Activated T-cell treated with anti-CD3 and anti-CD28 coated beads, Interleukin-2, amount 50 U/mL, for 72 hours (primary cell): ENCODE data around the gene SLC15A5. TPM values are rescaled to one million over a fixed set of nuclear protein-coding genes. Genes with fewer than 3 reads are reported as not detected.

ENCODE experiments used
- ATAC-seq, 2 donors: fragments of 150-1000 bp; cut with Tn5 transposase; replicated peaks in 1 of 2; 2 replicates each; pipeline ENCODE4 v1.10.0; 2021; ENCODE audit warnings: moderate library complexity in 2 of 2, mild to moderate bottlenecking in 1 of 2
- DNase-seq, 2 donors: peaks; one replicate each; pipeline ENCODE4 v3.0.0; 2021 to 2022; ENCODE audit warnings: mixed read lengths in 1 of 2
- H3K27ac Mint-ChIP-seq: one replicate; pipeline ENCODE4 v1.8.0; 2022; ENCODE audit warnings: mild to moderate bottlenecking, moderate library complexity, mixed read lengths
- H3K27me3 Mint-ChIP-seq: one replicate; pipeline ENCODE4 v1.8.0; 2022; ENCODE audit warnings: low read depth, mixed read lengths
- H3K36me3 Mint-ChIP-seq, 2 donors: one replicate each; pipeline ENCODE4 v1.8.0; 2022; ENCODE audit warnings: mixed read lengths in 2 of 2, mild to moderate bottlenecking in 1 of 2; ENCODE audit not compliant: insufficient read depth in 2 of 2
- H3K4me1 Mint-ChIP-seq: one replicate; pipeline ENCODE4 v1.8.0; 2022; ENCODE audit warnings: low read depth, mixed read lengths
- H3K4me3 Mint-ChIP-seq, 2 donors: one replicate each; pipeline ENCODE4 v1.8.0; 2022; ENCODE audit warnings: mild to moderate bottlenecking in 2 of 2, mixed read lengths in 2 of 2, moderate library complexity in 2 of 2
- H3K9me3 Mint-ChIP-seq, 2 donors: one replicate each; pipeline ENCODE4 v1.8.0; 2022; ENCODE audit warnings: mixed read lengths in 2 of 2
- total RNA-seq, 2 donors: library from RNA; stranded (reverse); gene quantifications; one replicate each; pipeline ENCODE4 v1.2.3, GENCODE V29; 2022

Gene SLC15A5
- total RNA-seq, 2 donors from 2014 or later: not detected

DNA sequence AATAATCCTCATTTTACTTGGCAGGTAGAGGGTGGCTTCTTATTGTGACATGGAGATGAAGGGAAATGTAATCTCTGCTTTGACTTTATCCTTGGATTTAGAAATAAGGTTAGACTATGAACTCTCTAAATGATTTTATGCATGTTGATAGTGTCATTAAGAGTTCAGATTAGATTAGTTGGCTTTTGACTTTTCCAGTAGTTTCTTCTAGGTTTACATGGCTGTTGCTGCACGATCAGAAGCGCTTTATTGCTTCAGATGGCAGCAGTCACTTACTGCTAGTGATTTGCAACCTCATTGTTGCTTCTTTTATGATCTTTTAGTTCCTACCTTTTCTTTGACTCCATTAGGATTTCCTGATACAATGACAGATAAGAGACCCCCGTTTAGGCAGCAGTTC lies 32.3 kb downstream of the SLC15A5 start:
- H3K4me3 Mint-ChIP-seq: no peak overlapping the region
- H3K36me3 Mint-ChIP-seq: no peaks in the 10 kb centered on the region
- H3K4me1 Mint-ChIP-seq: no peaks in the 10 kb centered on the region
- H3K27me3 Mint-ChIP-seq: no peaks in the 10 kb centered on the region
- no peak overlapping the region for H3K27ac Mint-ChIP-seq
- no peak for ATAC-seq
- peaks cover 2 to 7% of the 10 kb centered on the region in 2 donors for H3K9me3 Mint-ChIP-seq
- DNase-seq: no peak

DNA sequence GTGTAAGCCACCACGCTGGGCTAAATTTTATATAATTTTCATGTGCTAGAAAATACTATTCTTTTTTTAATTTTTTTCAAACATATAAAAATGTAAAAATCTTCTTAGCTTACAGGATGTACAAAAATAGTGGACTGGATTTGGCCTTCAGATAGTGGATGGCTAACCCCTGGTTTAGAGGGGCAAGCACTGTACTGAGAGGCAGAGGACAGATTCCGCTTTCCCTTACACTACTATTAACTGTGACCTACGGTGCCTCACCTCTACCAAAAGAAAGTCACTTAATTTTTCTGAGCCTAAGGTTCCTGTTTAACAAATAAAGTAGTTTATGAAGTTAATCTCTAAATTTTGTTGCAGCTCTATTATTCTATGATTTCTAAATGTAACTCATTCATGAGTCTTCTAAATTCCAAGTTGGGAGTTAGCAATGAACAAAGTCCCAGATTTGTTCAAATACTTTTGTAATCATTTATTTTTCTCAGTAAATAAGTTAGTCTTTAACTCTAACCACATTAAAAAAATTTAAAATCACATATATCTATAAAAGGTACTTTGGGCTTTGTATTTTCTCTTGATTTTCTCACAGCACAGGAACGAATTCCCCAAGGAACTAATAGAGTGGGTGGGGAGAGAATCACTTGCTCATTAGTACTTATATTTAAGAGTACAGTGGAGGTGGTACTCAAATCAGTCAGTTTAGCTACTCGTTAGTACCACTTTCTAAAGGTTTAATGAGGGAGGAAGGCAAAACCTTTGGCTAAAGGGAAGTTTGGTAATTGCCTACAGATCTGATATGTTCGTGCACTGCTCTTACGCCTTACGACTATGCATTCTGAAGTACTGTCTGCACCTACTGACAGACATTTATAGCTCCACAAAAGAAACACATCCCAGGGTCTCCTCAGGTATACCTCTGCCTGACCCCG lies 33.7 kb downstream of the SLC15A5 start:
- no peak overlapping the region for H3K27ac Mint-ChIP-seq
- no peaks in the 10 kb centered on the region for H3K36me3 Mint-ChIP-seq
- H3K27me3 Mint-ChIP-seq: no peaks in the 10 kb centered on the region

DNA sequence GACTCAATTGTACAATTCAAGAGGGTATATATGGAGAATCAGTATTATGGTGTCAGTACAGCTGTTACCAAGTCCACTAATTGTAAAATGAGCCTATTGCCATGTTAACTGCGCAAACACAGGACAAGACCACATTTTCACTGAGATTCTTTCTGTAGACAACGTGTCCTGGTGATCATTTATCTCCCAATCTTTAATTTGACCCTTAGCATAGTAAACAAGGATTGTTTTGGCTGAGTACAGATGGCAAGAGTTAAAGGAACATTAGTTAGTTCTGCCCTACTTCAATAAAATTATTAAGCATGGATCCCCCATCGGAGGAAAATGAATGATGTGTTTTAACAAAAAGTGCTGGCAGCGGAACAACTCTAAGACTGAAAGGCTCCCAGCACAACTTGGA lies 36.1 kb downstream of the SLC15A5 start:
- ATAC-seq: no peak
- Mint-ChIP-seq H3K4me3 (no peak overlapping the region), H3K27me3 (no peaks in the 10 kb centered on the region), H3K4me1 (no peaks in the 10 kb centered on the region), H3K9me3 (peaks cover 0 to 3% of the 10 kb centered on the region in 2 donors), H3K36me3 (no peaks in the 10 kb centered on the region), H3K27ac (no peak overlapping the region)
- no peak for DNase-seq

More for the DNA sequence above, 33.7 kb downstream of the SLC15A5 start:
- Mint-ChIP-seq H3K9me3 (peaks cover 2 to 7% of the 10 kb centered on the region in 2 donors), H3K4me3 (no peak overlapping the region), H3K4me1 (no peaks in the 10 kb centered on the region)
- ATAC-seq (no peak), DNase-seq (no peak)

DNA sequence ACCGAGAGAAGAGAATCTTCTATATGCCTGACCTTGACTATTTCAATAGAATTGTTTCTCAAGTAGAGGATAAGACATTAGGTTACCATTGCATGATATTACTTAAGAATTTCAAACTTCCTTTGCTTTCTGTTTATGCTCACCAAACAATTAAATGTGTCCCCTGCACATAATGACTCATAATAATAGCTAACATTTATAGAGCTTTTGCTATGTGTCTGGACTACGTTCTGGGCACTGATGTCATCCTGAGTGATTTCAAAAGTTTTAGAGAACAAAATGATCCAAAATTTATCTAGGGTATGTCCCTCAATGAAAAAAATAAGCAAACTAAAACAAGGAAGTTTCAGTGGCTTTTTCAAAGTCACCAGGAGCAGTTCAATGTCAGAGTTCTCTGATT lies 38.8 kb downstream of the SLC15A5 start:
- no peak overlapping the region for H3K4me3 Mint-ChIP-seq
- ATAC-seq (no peak), DNase-seq (no peak)
- H3K9me3 Mint-ChIP-seq: peaks cover 0 to 2% of the 10 kb centered on the region in 2 donors
- no peak overlapping the region for H3K27ac Mint-ChIP-seq
- no peaks in the 10 kb centered on the region for H3K4me1 Mint-ChIP-seq
- H3K36me3 Mint-ChIP-seq: no peaks in the 10 kb centered on the region
- H3K27me3 Mint-ChIP-seq: no peaks in the 10 kb centered on the region

DNA sequence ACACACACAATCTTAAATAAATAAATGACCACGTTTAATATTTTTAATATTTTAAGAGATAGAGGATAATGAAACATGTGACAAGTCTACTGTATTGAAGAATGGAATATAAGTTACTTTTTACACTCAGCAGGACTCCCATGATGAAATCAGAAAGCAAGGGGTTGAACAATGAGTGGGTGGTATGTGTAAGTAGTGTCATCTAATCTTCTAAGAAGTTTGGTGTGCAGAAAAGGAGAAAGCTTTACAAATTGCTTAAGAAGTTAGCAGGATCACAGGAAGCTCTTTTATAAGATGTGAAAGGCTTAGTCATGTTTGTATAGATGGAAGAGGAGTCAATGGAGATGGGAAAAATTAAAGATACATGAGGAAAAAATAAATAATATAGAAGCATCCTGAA lies 47.8 kb downstream of the SLC15A5 start:
- DNase-seq: no peak
- Mint-ChIP-seq H3K27me3 (no peaks in the 10 kb centered on the region), H3K27ac (no peak overlapping the region), H3K9me3 (no peaks in the 10 kb centered on the region), H3K36me3 (peaks cover 0 to 1% of the 10 kb centered on the region in 2 donors), H3K4me3 (no peak overlapping the region), H3K4me1 (no peaks in the 10 kb centered on the region)
- no peak for ATAC-seq

DNA sequence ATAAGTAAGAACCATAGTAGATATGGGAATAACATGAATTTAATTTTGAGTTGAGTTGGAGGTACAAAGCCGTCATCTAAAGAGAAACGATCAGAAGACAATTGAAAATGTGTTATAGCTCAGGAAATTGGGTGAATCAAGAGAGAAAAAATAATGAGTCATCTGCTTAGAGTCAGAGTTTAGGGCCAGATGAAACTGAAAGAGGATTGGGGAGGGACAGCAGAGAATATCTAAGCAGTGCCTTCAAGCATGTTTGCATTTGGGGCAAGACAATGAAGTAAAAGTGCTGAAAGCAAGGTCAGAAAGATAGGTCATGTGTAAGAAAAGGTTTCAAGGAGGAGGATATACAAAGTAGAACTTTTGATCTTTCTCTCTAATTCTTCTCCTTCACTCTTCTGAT lies 49.4 kb downstream of the SLC15A5 start:
- DNase-seq: no peak
- no peak for ATAC-seq
- no peaks in the 10 kb centered on the region for H3K27me3 Mint-ChIP-seq
- H3K4me1 Mint-ChIP-seq: no peaks in the 10 kb centered on the region
- no peaks in the 10 kb centered on the region for H3K9me3 Mint-ChIP-seq
- H3K36me3 Mint-ChIP-seq: peaks cover 0 to 1% of the 10 kb centered on the region in 2 donors
- no peak overlapping the region for H3K4me3 Mint-ChIP-seq
- no peak overlapping the region for H3K27ac Mint-ChIP-seq

DNA sequence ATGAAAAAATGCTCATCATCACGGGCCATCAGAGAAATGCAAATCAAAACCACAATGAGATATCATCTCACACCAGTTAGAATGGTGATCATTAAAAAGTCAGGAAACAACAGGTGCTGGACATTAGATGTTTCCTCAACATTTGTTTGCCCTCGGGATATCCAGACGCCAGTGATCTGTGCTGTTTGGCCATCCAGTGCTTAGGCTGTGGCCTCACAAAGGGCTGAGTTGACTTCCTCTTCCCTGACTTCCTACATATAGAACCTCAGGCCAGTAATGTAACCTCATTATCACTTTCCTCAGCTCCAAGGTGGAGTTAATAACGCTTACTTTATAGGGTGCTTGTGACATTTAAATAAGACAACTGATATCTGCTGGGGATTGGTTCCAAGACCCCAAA lies 51.8 kb downstream of the SLC15A5 start:
- peaks cover 3 to 9% of the 10 kb centered on the region in 2 donors for H3K9me3 Mint-ChIP-seq
- no peak overlapping the region for H3K4me3 Mint-ChIP-seq
- H3K27me3 Mint-ChIP-seq: no peaks in the 10 kb centered on the region
- ATAC-seq: no peak
- H3K4me1 Mint-ChIP-seq: no peaks in the 10 kb centered on the region
- no peak overlapping the region for H3K27ac Mint-ChIP-seq
- no peaks in the 10 kb centered on the region for H3K36me3 Mint-ChIP-seq
- DNase-seq: no peak

DNA sequence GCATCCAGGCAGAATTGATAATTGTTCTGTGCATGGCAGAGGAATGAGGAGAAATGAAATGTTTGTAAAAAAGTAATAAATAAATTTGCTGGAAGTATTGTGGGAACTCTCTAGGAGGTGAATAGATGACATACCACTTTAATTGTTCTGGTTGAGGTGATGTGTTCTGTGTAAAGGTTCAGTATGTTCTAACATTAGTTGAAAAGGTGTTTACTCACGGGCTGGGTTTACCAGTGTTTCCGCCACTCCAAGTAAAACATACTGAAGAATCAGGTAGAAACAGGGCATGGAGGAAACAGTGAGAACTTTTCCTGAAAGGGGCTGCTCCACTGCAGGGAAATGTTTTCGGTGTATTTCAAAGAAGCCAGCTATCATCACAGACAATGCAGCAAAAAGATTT lies 53.3 kb downstream of the SLC15A5 start:
- peaks cover 3 to 9% of the 10 kb centered on the region in 2 donors for H3K9me3 Mint-ChIP-seq
- DNase-seq (no peak), ATAC-seq (no peak)
- H3K27ac Mint-ChIP-seq: no peak overlapping the region
- H3K4me3 Mint-ChIP-seq: no peak overlapping the region
- H3K36me3 Mint-ChIP-seq: no peaks in the 10 kb centered on the region
- no peaks in the 10 kb centered on the region for H3K4me1 Mint-ChIP-seq
- no peaks in the 10 kb centered on the region for H3K27me3 Mint-ChIP-seq

DNA sequence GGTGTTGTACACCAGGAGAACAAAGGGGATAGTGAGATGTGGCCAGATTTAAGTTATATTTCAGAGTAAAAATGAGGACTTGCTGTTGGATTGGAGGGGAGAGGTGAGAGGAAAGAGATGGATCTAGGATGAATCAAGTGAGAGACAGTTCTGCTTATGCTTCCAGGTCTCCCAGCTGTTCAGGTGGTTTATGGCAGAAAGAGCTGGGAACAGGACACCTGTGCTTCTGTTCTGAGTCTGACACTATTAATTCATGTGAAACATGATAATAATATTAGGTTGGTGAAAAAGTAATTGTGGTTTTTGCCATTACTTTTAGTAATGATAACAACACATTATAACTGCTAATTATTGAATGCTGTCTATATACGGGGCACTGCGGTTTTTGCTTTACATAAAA lies 55.7 kb downstream of the SLC15A5 start:
- no peak for ATAC-seq
- H3K27me3 Mint-ChIP-seq: no peaks in the 10 kb centered on the region

DNA sequence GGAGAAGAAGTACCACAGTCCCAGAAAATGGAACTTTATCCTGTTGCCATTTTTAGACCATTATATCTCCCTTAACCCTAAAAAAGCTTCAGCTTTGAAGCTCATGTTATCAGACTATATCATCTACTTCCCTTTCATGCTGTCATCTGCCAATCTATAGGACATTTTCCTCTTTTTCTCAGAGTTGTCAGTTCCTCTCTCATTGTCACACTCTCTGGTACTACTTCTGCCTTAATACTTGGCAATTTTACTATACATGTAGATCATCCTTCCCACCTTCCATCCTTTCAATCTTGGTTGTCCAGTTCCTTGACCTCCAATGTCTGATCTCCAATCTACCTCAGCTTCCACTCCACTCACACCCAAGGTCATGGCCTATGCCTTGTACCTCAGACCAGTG lies 57.4 kb downstream of the SLC15A5 start:
- Mint-ChIP-seq H3K4me3 (no peak overlapping the region), H3K9me3 (peaks cover 3 to 12% of the 10 kb centered on the region in 2 donors), H3K27ac (no peak overlapping the region), H3K4me1 (no peaks in the 10 kb centered on the region), H3K27me3 (no peaks in the 10 kb centered on the region), H3K36me3 (no peaks in the 10 kb centered on the region)
- DNase-seq: no peak
- no peak for ATAC-seq

More for the DNA sequence above, 55.7 kb downstream of the SLC15A5 start:
- H3K4me1 Mint-ChIP-seq: no peaks in the 10 kb centered on the region
- no peak overlapping the region for H3K4me3 Mint-ChIP-seq
- DNase-seq: no peak
- no peak overlapping the region for H3K27ac Mint-ChIP-seq
- peaks cover 3 to 12% of the 10 kb centered on the region in 2 donors for H3K9me3 Mint-ChIP-seq
- H3K36me3 Mint-ChIP-seq: no peaks in the 10 kb centered on the region

DNA sequence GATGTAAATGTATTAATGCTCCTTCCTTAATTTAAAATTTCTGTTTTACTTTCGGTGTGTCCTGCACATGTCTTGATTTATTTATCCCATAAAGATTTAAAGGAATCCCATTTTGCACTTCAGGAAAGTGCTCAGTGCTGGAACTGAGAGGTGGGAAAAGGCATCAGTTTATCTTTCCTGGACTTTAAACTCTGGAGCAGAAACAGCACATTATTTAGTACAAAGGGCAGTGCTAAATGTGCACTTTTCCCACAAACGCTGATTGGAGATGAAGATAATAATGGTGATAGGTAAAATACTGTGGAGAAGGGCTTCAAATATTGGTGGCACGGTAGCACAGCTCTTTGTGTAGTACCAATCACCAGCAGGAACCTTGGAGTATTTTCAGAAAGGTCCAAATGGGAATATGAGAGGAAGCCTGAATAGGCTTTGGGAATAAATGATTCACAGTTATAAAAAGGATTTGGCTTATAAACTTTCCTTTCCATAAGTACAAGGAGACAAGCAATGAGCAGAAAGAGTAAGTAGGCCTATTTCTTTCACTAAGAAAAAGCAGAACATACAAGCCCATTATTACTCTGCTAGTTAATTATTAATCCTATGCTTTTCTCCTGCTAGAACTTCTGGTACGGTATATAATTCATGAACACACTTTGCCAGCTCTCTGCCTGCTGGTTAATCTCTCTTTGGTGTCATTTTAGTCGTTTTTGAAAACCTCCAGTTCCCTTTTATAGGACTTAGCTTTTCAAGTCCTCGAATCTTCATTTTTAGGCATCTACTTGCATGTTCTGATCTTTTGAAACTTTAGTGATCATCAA lies 58.3 kb downstream of the SLC15A5 start:
- H3K4me3 Mint-ChIP-seq: no peak overlapping the region
- H3K27me3 Mint-ChIP-seq: no peaks in the 10 kb centered on the region
- no peak for DNase-seq

DNA sequence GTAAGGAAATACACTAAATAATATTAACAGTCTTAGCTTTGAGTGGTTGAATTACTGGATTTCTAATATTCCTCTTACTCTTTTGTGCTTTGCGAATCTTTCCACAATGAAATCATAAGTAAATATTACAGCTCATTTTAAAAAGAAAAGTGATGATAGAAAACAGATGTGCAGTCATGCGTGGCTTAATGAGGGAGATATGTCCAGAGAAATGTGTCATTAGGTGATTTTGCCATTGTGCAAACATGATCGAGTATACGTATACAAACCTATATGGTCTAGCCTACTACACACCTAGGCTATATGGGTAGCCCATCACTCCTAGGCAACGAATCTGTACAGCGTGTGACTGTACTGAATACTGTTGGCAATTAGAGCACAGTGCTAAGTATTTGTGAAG lies 59.3 kb downstream of the SLC15A5 start:
- Mint-ChIP-seq H3K9me3 (peaks cover 3 to 12% of the 10 kb centered on the region in 2 donors), H3K4me1 (no peaks in the 10 kb centered on the region), H3K36me3 (no peaks in the 10 kb centered on the region), H3K4me3 (no peak overlapping the region), H3K27me3 (no peaks in the 10 kb centered on the region), H3K27ac (no peak overlapping the region)
- no peak for DNase-seq
- ATAC-seq: no peak

More for the DNA sequence above, 58.3 kb downstream of the SLC15A5 start:
- ATAC-seq: no peak
- Mint-ChIP-seq H3K4me1 (no peaks in the 10 kb centered on the region), H3K27ac (no peak overlapping the region), H3K36me3 (no peaks in the 10 kb centered on the region), H3K9me3 (peaks cover 3 to 12% of the 10 kb centered on the region in 2 donors)

DNA sequence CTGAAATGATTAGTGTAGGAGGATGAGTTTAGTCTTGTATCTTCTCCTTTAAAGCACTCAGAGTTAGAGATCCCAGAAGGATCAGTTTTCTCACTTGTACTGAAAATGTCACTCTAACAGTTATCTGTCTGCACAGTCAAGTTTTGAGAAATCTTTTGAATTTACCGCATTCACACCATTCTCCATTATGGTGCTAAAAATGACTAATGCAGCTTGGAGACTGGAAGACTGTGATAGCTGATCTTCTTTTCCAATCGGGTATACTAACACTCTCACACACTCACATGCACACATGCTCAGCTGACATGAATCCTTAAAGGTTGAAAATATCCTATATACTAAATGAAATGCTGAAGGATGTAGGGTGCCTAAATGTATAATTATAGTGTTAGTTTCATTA lies 65.8 kb downstream of the SLC15A5 start:
- Mint-ChIP-seq H3K27ac (no peak overlapping the region), H3K9me3 (no peaks in the 10 kb centered on the region), H3K27me3 (no peaks in the 10 kb centered on the region), H3K4me1 (no peaks in the 10 kb centered on the region), H3K4me3 (no peak overlapping the region), H3K36me3 (no peaks in the 10 kb centered on the region)
- DNase-seq (no peak), ATAC-seq (no peak)
